Type B pancreatic cell (in vitro differentiated cells): Measurements from ENCODE around the gene CTSC. TPM values are rescaled to one million over a fixed set of nuclear protein-coding genes. Genes with fewer than 3 reads are reported as not detected.
A peak's percentile ranks its signal among the peaks of the same experiment; 100 is the strongest.

Experiments used
- DNase-seq: peaks from one replicate; pipeline ENCODE4 v3.0.0; 2021; ENCODE audit warnings: mixed read lengths; ENCODE audit not compliant: unreplicated experiment; ENCODE audit errors: extremely low spot score
- H3K27ac Mint-ChIP-seq: 2 replicates; pipeline ENCODE4 v1.8.0; 2021; ENCODE audit warnings: mild to moderate bottlenecking, mixed read lengths
- H3K27me3 Mint-ChIP-seq: 2 replicates; pipeline ENCODE4 v1.8.0; 2021; ENCODE audit warnings: mixed read lengths
- H3K36me3 Mint-ChIP-seq: 2 replicates; pipeline ENCODE4 v1.8.0; 2021; ENCODE audit warnings: mixed read lengths
- H3K4me1 Mint-ChIP-seq: one replicate; pipeline ENCODE4 v1.8.0; 2021; ENCODE audit warnings: mixed read lengths; ENCODE audit not compliant: unreplicated experiment
- H3K4me3 Mint-ChIP-seq: 2 replicates; pipeline ENCODE4 v1.8.0; 2021; ENCODE audit warnings: mild to moderate bottlenecking, mixed read lengths
- H3K9me3 Mint-ChIP-seq: 2 replicates; pipeline ENCODE4 v1.8.0; 2021; ENCODE audit warnings: mixed read lengths
- CTCF ChIP-seq: fragments of 200-600 bp; sonication (generic); conservative IDR thresholded peaks from 2 replicates; pipeline ENCODE4 v1.5.0; 2021; ENCODE audit warnings: antibody characterized with exemption, mild to moderate bottlenecking
- total RNA-seq: library from RNA; stranded (reverse); gene quantifications from 2 replicates; pipeline ENCODE4 v1.2.1, GENCODE V29; 2021; ENCODE audit warnings: low replicate concordance

CTSC gene
- total RNA-seq, 1 donor from 2014 or later: 155 TPM

- Mint-ChIP-seq H3K4me3 (no peak overlapping the region), H3K27ac (peak overlapping the region; percentile 54), H3K27me3 (no peaks in the 10 kb centered on the region), H3K4me1 (peaks cover 5% of the 10 kb centered on the region), H3K36me3 (no peaks in the 10 kb centered on the region), H3K9me3 (no peaks in the 10 kb centered on the region)
- no peak for TF ChIP-seq CTCF
- DNase-seq: no peak
Measured at GRCh38 chr11:88358040-88358431, 20.5 kb upstream of the CTSC start.

- Mint-ChIP-seq H3K27me3 (no peaks in the 10 kb centered on the region), H3K9me3 (no peaks in the 10 kb centered on the region), H3K4me3 (no peak overlapping the region), H3K36me3 (no peaks in the 10 kb centered on the region), H3K27ac (peak overlapping the region; percentile 54), H3K4me1 (peaks cover 5% of the 10 kb centered on the region)
- TF ChIP-seq CTCF: no peak
- DNase-seq: no peak
Measured at GRCh38 chr11:88357323-88358039, 19.9 kb upstream of the CTSC start.

GRCh38 chr11:88355887-88356286 is 18.4 kb upstream of the CTSC start:
- H3K4me3 Mint-ChIP-seq: no peak overlapping the region
- H3K9me3 Mint-ChIP-seq: no peaks in the 10 kb centered on the region
- H3K4me1 Mint-ChIP-seq: peaks cover 5% of the 10 kb centered on the region
- no peak overlapping the region for H3K27ac Mint-ChIP-seq
- no peak for DNase-seq
- no peaks in the 10 kb centered on the region for H3K36me3 Mint-ChIP-seq
- no peak for TF ChIP-seq CTCF
- H3K27me3 Mint-ChIP-seq: no peaks in the 10 kb centered on the region

- TF ChIP-seq CTCF: no peak
- Mint-ChIP-seq H3K27me3 (no peaks in the 10 kb centered on the region), H3K36me3 (no peaks in the 10 kb centered on the region), H3K9me3 (no peaks in the 10 kb centered on the region), H3K27ac (no peak overlapping the region), H3K4me1 (peaks cover 5% of the 10 kb centered on the region), H3K4me3 (no peak overlapping the region)
- no peak for DNase-seq
Measured at GRCh38 chr11:88354912-88355311, 17.4 kb upstream of the CTSC start.

- TF ChIP-seq CTCF: no peak
- Mint-ChIP-seq H3K9me3 (no peaks in the 10 kb centered on the region), H3K36me3 (no peaks in the 10 kb centered on the region), H3K27ac (no peak overlapping the region), H3K4me3 (no peak overlapping the region), H3K27me3 (no peaks in the 10 kb centered on the region), H3K4me1 (peaks cover 5% of the 10 kb centered on the region)
- no peak for DNase-seq
Measured at GRCh38 chr11:88353835-88354496, 16.4 kb upstream of the CTSC start.
